GM21367 (cell line): ENCODE results near the gene CCDC192.
"Not testable (repeated sequence)": the region's sequence is repeated elsewhere in the genome, so short reads cannot be mapped to it uniquely, and the experiment has no call there.

ENCODE experiments used
- ATAC-seq: cut with Tn5 transposase; IDR thresholded peaks from one replicate; pipeline ENCODE4 v1.9.1; 2021; ENCODE audit not compliant: unreplicated experiment

The CCDC192 gene

DNA sequence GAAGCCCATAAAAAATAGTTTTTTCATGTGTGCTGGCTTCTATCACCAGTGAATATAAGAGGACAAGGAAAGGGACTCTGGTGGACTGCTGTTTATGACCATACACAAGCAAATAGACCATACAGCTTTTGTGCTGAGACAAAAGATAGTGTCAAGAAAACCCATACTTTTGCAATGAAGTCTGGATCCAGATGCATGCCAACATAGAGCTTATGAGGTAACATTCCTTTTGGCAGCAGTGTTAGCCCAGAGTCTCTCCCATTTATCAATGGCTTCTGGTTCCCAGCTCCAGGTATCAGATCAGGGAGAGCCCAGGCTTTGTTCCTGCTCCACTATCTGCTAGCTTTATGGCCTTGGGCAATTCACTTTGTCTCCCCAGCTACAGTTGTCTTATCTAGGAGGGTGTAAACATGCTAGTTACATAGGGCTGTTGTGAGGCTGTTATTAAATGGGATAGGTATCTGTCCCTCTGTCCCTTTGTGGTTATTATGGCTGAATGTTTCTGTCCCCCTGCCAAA lies 55.6 kb downstream of the CCDC192 start:
- ATAC-seq, result no peak

- no peak for ATAC-seq
These were observed 58.7 kb downstream of the CCDC192 start for GRCh38 chr5:127761869-127762268.

GRCh38 chr5:127762412-127762811 lies 59.2 kb downstream of the CCDC192 start:
- ATAC-seq, result no peak

DNA sequence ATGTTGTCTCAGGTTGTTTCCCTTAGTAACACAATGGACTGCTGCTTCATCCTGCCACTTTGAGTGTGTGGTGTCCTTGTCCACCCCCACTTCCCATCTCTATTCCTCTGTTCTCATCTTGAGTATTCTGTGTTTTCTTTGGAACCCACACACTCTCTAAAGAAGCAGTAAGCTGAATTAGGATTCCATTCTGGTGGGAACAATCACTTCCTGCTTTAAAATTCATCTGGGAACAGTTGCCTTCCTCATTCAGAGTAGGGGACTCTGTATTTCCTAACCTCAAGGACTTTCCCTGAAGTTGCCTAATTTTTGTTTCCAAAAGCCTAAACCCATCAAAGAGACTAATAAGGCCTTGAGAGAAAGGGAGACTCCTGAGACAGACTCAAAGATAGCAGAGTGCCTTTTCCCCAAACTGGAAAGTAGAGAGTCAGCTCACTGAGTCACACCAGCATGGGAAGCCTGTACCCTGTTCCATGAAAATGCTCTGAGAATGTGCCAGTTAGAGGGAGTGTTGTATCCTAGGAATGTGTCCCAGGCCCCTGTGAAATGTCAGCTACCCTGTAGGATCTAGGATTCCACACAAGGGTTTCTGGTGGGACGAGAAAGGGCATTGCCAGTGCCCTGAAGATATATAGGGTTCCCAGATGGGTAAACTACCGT lies 63.6 kb downstream of the CCDC192 start:
- ATAC-seq, result no peak

GRCh38 chr5:127769386-127769785 lies 66.2 kb downstream of the CCDC192 start:
- ATAC-seq, result no peak

- no peak for ATAC-seq
These were observed 67.1 kb downstream of the CCDC192 start for GRCh38 chr5:127770272-127770671.

DNA sequence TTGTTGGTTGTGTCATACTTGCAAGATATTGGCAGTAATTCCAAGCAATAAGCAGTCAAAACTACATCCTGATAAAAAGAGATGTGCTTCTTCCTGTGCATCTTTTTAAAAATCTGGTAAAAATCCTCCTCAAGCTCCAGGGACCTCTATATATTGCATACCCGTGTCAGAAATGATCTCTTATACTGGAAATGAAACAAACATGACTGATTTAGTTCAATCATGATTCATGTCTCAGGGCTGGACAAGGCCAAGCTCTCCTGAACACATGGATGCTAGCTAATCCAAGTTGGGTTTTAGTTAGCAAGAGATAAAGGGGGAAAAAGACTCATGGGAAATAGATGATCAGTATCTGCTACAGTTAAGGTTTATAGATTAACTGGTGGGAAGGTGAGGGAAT lies 69.3 kb downstream of the CCDC192 start:
- ATAC-seq, result no peak

DNA sequence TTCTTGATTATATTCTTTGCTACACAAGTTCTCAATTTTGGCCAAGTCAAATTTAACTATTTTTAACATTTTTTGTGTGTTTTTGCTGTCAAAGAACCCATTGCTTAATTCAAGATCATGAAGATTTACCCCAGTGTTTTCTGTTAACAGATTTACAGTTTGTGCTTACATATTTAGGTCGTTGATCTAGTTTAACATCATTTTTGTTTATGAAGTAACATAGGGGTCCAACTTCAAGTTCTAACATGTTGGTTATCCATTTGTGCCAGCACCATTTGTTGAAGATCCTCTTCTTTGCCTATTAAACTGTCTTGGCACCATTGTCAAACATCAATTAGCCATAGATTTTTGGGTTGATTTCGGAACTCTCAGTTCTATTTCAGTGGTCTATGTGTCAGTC lies 71.0 kb downstream of the CCDC192 start:
- no peak for ATAC-seq

- no peak for ATAC-seq
These were observed 73.3 kb downstream of the CCDC192 start for GRCh38 chr5:127776477-127776876.

- no peak for ATAC-seq
These were observed 74.8 kb downstream of the CCDC192 start for GRCh38 chr5:127777957-127778356.

DNA sequence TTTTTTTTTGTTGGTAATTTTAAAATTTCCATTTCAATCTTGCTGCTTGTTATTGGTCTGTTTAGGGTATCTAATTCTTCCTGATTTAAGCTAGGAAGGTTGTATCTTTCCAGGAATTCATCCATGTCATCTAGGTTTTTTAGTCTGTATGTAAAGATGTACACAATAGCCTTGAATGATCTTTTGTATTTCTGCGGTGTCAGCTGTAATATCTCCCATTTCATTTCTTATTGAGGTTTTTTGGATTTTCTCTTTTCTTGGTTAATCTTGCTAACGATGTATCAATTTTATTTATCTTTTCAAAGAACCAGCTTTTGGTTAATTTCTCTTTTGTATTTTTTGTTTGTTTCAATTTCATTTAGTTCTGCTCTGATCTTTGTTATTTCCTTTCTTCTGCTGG lies 79.3 kb downstream of the CCDC192 start:
- ATAC-seq, result not testable (repeated sequence)

GRCh38 chr5:127785098-127785927 lies 82.1 kb downstream of the CCDC192 start:
- ATAC-seq, result peak; percentile 62

GRCh38 chr5:127791439-127791838 lies 88.2 kb downstream of the CCDC192 start:
- no peak for ATAC-seq

- ATAC-seq, result not testable (repeated sequence)
These were observed 88.7 kb downstream of the CCDC192 start for GRCh38 chr5:127791908-127792307.

DNA sequence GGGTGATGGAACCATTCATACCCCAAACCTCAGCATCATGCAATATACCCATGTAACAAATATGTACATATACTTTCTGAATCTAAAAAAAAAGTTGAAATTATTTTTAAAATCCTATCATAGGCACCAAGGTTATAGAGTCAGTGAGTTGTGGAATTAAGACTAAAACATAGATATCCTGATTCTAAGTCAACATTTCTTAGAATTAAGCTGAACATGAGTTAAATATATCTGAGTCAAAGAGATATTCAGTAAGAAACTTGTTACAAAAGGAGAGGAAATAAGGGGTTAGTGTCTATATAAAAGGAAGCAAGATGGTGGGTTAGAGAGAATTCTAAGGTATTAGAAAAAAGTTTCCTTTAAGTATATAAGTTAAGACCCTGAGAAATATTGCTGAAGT lies 89.9 kb downstream of the CCDC192 start:
- ATAC-seq, result no peak

- no peak for ATAC-seq
These were observed 90.7 kb downstream of the CCDC192 start for GRCh38 chr5:127793879-127794278.

DNA sequence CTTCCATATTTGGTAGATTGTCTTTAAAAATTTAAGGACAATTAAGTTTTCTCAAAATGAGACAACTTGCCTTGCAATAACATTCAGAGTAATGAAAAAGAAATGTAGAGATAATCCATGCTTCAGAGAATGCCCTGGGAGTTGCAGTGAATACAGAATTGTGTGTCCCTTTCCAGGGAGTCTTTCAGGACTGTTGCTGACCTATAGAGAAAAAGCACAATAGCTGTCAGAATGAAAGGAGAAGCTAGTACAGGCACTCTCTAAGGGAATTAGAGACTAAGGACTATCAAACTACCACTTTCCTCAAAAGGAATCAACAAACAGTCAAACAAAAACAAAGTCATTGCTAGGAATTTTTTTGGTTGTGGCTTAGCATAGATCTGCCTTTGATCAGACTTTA lies 93.0 kb downstream of the CCDC192 start:
- ATAC-seq, result no peak

DNA sequence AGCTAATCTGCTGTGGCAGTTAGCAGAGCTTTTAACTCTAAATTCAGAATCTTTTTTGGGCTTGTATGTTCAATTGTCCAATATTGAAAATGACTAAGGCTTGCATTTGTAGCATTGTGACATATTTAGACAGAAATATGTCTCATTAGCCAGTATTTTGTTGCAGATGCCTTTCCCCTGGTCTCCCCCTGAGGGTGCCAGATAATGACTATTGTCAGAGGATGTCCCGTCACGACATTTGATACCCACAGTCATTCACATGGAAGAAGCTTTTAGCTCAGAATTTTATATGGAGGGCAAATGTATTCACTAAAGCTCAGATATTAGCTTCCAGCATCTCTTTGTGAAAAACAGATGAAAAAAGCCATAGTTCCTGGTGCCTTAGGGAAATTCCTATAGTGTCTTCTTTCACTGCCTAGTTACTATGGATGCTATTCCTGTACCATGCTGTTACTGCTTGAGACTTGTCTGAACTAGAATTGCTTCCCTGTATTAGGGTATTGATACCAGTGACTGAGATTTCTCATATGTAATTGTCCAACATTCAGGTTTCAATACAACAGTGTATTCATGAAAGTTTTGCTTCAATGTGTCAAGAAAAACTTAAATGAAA lies 96.2 kb downstream of the CCDC192 start:
- ATAC-seq, result no peak

DNA sequence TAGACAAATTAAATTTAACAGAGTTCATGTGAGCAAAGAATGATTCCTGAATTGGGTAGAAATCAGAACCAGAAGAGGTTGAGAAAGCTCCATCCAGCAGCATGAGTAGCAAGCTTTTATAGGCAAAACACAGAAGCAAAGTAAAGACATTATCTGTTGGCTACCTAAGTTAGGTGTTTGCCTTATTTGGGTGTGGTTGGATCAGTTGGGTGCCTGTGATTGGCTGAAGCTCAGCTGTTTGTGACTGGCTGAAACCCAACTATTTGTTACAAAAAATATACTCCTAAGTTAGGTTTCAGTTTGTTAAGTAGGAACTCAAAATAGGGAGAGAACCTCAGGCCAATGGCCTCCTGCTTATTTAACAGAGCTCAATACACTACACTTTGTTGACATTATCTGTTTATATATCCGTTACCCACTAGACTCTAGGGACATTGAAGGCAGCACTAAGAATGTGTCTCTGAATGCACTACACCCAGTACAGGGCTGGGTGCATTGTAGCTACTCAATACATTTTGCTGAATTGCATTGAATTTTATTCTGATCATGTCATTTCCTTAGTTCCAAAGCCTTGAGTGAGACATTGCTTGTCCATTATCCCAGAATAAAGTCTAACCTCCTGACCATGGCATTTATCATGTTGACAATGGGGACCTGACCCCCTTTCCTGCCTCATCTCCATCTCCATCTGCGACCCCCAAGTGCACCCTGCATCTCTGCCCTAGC lies 98.7 kb downstream of the CCDC192 start:
- ATAC-seq, result no peak

DNA sequence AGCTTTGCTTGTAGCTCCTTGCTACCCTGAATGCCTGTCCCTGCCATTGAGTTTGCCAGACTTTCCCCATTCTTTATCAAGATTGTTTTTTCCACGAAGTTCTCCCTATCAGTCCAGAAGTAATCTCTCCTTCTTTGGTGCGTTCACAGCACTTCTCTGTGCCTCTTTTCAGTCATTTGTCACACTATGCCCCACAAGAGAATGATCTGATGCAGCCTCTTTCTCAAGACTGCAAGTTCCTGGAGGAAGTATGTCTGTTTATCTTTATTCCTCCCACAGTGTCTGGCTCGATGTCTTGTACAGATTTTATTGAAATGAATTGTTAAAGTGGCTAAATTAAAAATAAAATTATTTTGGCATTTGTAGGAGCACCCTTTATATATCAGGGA lies 99.3 kb downstream of the CCDC192 start:
- no peak for ATAC-seq

DNA sequence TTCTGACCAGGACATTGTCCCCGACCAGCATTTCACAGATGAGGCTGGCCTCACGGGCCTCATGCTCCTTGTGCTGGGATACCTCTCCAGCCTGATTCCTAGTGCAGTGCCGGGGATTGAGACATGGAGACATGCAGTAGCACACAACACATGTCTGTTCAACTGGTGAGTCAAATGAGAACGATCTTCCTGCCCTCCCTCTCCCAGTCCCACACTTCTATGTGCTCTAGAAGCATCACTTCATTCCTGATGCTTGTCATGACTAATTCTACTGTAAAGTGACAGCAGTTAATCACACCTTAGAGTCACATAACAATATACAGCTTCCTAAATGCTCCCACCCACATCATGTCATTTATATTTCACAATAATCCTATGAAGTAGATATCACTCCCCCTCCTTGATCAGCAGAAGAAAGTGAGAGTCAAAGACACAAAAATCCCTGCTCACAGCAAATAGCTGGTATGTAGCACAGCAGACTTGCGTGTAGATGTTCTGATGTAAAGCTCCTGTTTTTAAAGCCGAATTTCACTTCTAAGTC lies 101.8 kb downstream of the CCDC192 start:
- no peak for ATAC-seq
